Effector memory CD8-positive, alpha-beta T cell (primary cell): ENCODE results near the gene PRUNE2.
"Not testable (repeated sequence)": the region's sequence is repeated elsewhere in the genome, so short reads cannot be mapped to it uniquely, and the experiment has no call there.

ENCODE experiments used
- ATAC-seq: fragments of 150-1000 bp; cut with Tn5 transposase; replicated peaks from 2 replicates; pipeline ENCODE4 v1.10.0; 2021; ENCODE audit warnings: mild to moderate bottlenecking, moderate library complexity
- DNase-seq, 3 experiments: peaks; one replicate each; pipeline ENCODE4 v3.0.0; 2021
- H3K27ac Mint-ChIP-seq, 2 donors: one replicate each; pipeline ENCODE4 v1.8.0; 2022; ENCODE audit warnings: mild to moderate bottlenecking in 2 of 2, mixed read lengths in 2 of 2, moderate library complexity in 2 of 2
- H3K27me3 Mint-ChIP-seq, 2 donors: one replicate each; pipeline ENCODE4 v1.8.0; 2022; ENCODE audit warnings: mixed read lengths in 2 of 2
- H3K36me3 Mint-ChIP-seq: one replicate; pipeline ENCODE4 v1.8.0; 2022; ENCODE audit warnings: mild to moderate bottlenecking, moderate library complexity, mixed read lengths; ENCODE audit not compliant: insufficient read depth
- H3K4me1 Mint-ChIP-seq, 2 donors: one replicate each; pipeline ENCODE4 v1.8.0; 2022; ENCODE audit warnings: low read depth in 2 of 2, mixed read lengths in 2 of 2
- H3K4me3 Mint-ChIP-seq, 2 donors: one replicate each; pipeline ENCODE4 v1.8.0; 2022; ENCODE audit warnings: mild to moderate bottlenecking in 2 of 2, mixed read lengths in 2 of 2, moderate library complexity in 2 of 2
- H3K9me3 Mint-ChIP-seq, 2 donors: one replicate each; pipeline ENCODE4 v1.8.0; 2022; ENCODE audit warnings: mixed read lengths in 2 of 2

The PRUNE2 gene

GRCh38 chr9:76873821-76874220 is 32.1 kb downstream of the PRUNE2 start:
- ATAC-seq (no peak), DNase-seq (no peak)
- no peaks in the 10 kb centered on the region for H3K36me3 Mint-ChIP-seq
- H3K9me3 Mint-ChIP-seq = no peaks in the 10 kb centered on the region
- H3K4me3 Mint-ChIP-seq = no peak overlapping the region
- peaks cover 0 to 4% of the 10 kb centered on the region in 2 donors for H3K27me3 Mint-ChIP-seq
- H3K4me1 Mint-ChIP-seq = no peaks in the 10 kb centered on the region
- H3K27ac Mint-ChIP-seq = no peak overlapping the region

- Mint-ChIP-seq H3K27ac (no peak overlapping the region), H3K4me1 (no peaks in the 10 kb centered on the region), H3K36me3 (no peaks in the 10 kb centered on the region), H3K9me3 (no peaks in the 10 kb centered on the region), H3K27me3 (peaks cover under 1 to 7% of the 10 kb centered on the region in 2 donors), H3K4me3 (no peak overlapping the region)
- DNase-seq = no peak
- no peak for ATAC-seq
Observed at GRCh38 chr9:76873056-76873792, 32.7 kb downstream of the PRUNE2 start.

- Mint-ChIP-seq H3K27me3 (peaks cover 21 to 25% of the 10 kb centered on the region in 2 donors), H3K27ac (no peak overlapping the region), H3K4me3 (no peak overlapping the region), H3K4me1 (no peaks in the 10 kb centered on the region), H3K36me3 (no peaks in the 10 kb centered on the region), H3K9me3 (no peaks in the 10 kb centered on the region)
- ATAC-seq (no peak), DNase-seq (no peak)
Observed at GRCh38 chr9:76868897-76869296, 37.0 kb downstream of the PRUNE2 start.

GRCh38 chr9:76866689-76867088 is 39.2 kb downstream of the PRUNE2 start:
- Mint-ChIP-seq H3K36me3 (no peaks in the 10 kb centered on the region), H3K4me1 (no peaks in the 10 kb centered on the region), H3K27me3 (peaks cover 25 to 30% of the 10 kb centered on the region in 2 donors), H3K4me3 (no peak overlapping the region), H3K9me3 (no peaks in the 10 kb centered on the region), H3K27ac (no peak overlapping the region)
- DNase-seq (no peak), ATAC-seq (no peak)

- Mint-ChIP-seq H3K4me1 (no peaks in the 10 kb centered on the region), H3K27ac (no peak overlapping the region)
Observed at GRCh38 chr9:76863832-76864231, 42.1 kb downstream of the PRUNE2 start.

GRCh38 chr9:76859860-76860259 is 46.1 kb downstream of the PRUNE2 start:
- DNase-seq = no peak
- Mint-ChIP-seq H3K27me3 (peaks cover 5 to 16% of the 10 kb centered on the region in 2 donors), H3K4me1 (no peaks in the 10 kb centered on the region), H3K27ac (no peak overlapping the region), H3K36me3 (no peaks in the 10 kb centered on the region), H3K9me3 (no peaks in the 10 kb centered on the region), H3K4me3 (no peak overlapping the region)
- ATAC-seq = no peak

More at GRCh38 chr9:76863832-76864231, 42.1 kb downstream of the PRUNE2 start:
- H3K27me3 Mint-ChIP-seq = peaks cover 21 to 30% of the 10 kb centered on the region in 2 donors
- H3K9me3 Mint-ChIP-seq = no peaks in the 10 kb centered on the region
- ATAC-seq = no peak
- no peaks in the 10 kb centered on the region for H3K36me3 Mint-ChIP-seq
- no peak overlapping the region for H3K4me3 Mint-ChIP-seq
- DNase-seq = no peak

GRCh38 chr9:76858248-76858647 is 47.7 kb downstream of the PRUNE2 start:
- DNase-seq, H3K4me3 Mint-ChIP-seq, ATAC-seq, H3K9me3 Mint-ChIP-seq, H3K27me3 Mint-ChIP-seq, H3K36me3 Mint-ChIP-seq, H3K4me1 Mint-ChIP-seq, H3K27ac Mint-ChIP-seq: not testable (repeated sequence)

GRCh38 chr9:76856016-76856415 is 49.9 kb downstream of the PRUNE2 start:
- peaks cover 0 to 9% of the 10 kb centered on the region in 2 donors for H3K27me3 Mint-ChIP-seq
- H3K4me3 Mint-ChIP-seq = no peak overlapping the region
- no peaks in the 10 kb centered on the region for H3K36me3 Mint-ChIP-seq
- no peaks in the 10 kb centered on the region for H3K9me3 Mint-ChIP-seq
- no peak overlapping the region for H3K27ac Mint-ChIP-seq
- no peaks in the 10 kb centered on the region for H3K4me1 Mint-ChIP-seq
- DNase-seq (no peak), ATAC-seq (no peak)

GRCh38 chr9:76855015-76855414 is 50.9 kb downstream of the PRUNE2 start:
- ATAC-seq (no peak), DNase-seq (no peak)
- no peaks in the 10 kb centered on the region for H3K36me3 Mint-ChIP-seq
- no peaks in the 10 kb centered on the region for H3K9me3 Mint-ChIP-seq
- no peak overlapping the region for H3K4me3 Mint-ChIP-seq
- no peak overlapping the region for H3K27ac Mint-ChIP-seq
- H3K4me1 Mint-ChIP-seq = no peaks in the 10 kb centered on the region
- H3K27me3 Mint-ChIP-seq = peaks cover 0 to 9% of the 10 kb centered on the region in 2 donors

GRCh38 chr9:76852026-76852425 is 53.9 kb downstream of the PRUNE2 start:
- H3K9me3 Mint-ChIP-seq = no peaks in the 10 kb centered on the region
- ATAC-seq = no peak
- DNase-seq = no peak
- no peak overlapping the region for H3K4me3 Mint-ChIP-seq
- no peak overlapping the region for H3K27ac Mint-ChIP-seq
- H3K36me3 Mint-ChIP-seq = no peaks in the 10 kb centered on the region
- H3K27me3 Mint-ChIP-seq = peaks cover 0 to 5% of the 10 kb centered on the region in 2 donors
- H3K4me1 Mint-ChIP-seq = no peaks in the 10 kb centered on the region

- Mint-ChIP-seq H3K36me3 (no peaks in the 10 kb centered on the region), H3K27ac (no peak overlapping the region), H3K4me3 (no peak overlapping the region), H3K9me3 (peaks cover 0 to 4% of the 10 kb centered on the region in 2 donors), H3K27me3 (no peaks in the 10 kb centered on the region), H3K4me1 (no peaks in the 10 kb centered on the region)
- ATAC-seq = no peak
- DNase-seq = no peak
Observed at GRCh38 chr9:76846297-76846696, 59.6 kb downstream of the PRUNE2 start.

- Mint-ChIP-seq H3K4me3 (no peak overlapping the region), H3K9me3 (peaks cover 0 to 4% of the 10 kb centered on the region in 2 donors), H3K4me1 (no peaks in the 10 kb centered on the region), H3K27ac (no peak overlapping the region), H3K27me3 (no peaks in the 10 kb centered on the region), H3K36me3 (no peaks in the 10 kb centered on the region)
- DNase-seq (no peak), ATAC-seq (no peak)
Observed at GRCh38 chr9:76845254-76845653, 60.7 kb downstream of the PRUNE2 start.

GRCh38 chr9:76835571-76836283 is 70.2 kb downstream of the PRUNE2 start:
- H3K27ac Mint-ChIP-seq = no peak overlapping the region
- H3K27me3 Mint-ChIP-seq = peaks cover 0 to 12% of the 10 kb centered on the region in 2 donors
- DNase-seq = no peak

GRCh38 chr9:76828447-76828846 is 77.5 kb downstream of the PRUNE2 start:
- Mint-ChIP-seq H3K27me3 (peaks cover 7 to 14% of the 10 kb centered on the region in 2 donors), H3K4me1 (no peaks in the 10 kb centered on the region), H3K27ac (no peak overlapping the region), H3K4me3 (no peak overlapping the region), H3K36me3 (no peaks in the 10 kb centered on the region), H3K9me3 (no peaks in the 10 kb centered on the region)
- ATAC-seq = no peak
- no peak for DNase-seq

More at GRCh38 chr9:76835571-76836283, 70.2 kb downstream of the PRUNE2 start:
- no peaks in the 10 kb centered on the region for H3K9me3 Mint-ChIP-seq
- no peaks in the 10 kb centered on the region for H3K36me3 Mint-ChIP-seq
- no peaks in the 10 kb centered on the region for H3K4me1 Mint-ChIP-seq
- no peak overlapping the region for H3K4me3 Mint-ChIP-seq
- ATAC-seq = no peak
